GM12878 (cell line): Measurements from ENCODE around the gene FBXO8. TPM values are rescaled to one million over a fixed set of nuclear protein-coding genes. Genes with fewer than 3 reads are reported as not detected.

Experiments used
- ATF7 ChIP-seq: fragments of 450-650 bp; IDR thresholded peaks from 2 replicates; pipeline ENCODE4 v1.6.1; 2016; ENCODE audit warnings: low read depth, mild to moderate bottlenecking
- BACH1 ChIP-seq: fragments of 450-650 bp; IDR thresholded peaks from 2 replicates; pipeline ENCODE4 v1.6.1; 2017; ENCODE audit warnings: mild to moderate bottlenecking, borderline replicate concordance
- CUX1 ChIP-seq: IDR thresholded peaks from 2 replicates; pipeline ENCODE4 v1.6.1; 2012; ENCODE audit warnings: improper control_type of control experiment, low read depth, low read length; ENCODE audit not compliant: insufficient replicate concordance
- ETV6 ChIP-seq, 2 experiments: fragments of 450-650 bp in 1 of 2; IDR thresholded peaks in 1 of 2; conservative IDR thresholded peaks in 1 of 2; 2 replicates each; pipeline ENCODE4 v1.6.1; 2014; ENCODE audit warnings: antibody characterized with exemption in 1 of 2, borderline replicate concordance in 1 of 2, low read depth in 1 of 2, mild to moderate bottlenecking in 1 of 2, moderate library complexity in 1 of 2
- GATAD2B ChIP-seq: fragments of 450-650 bp; conservative IDR thresholded peaks from 2 replicates; pipeline ENCODE4 v1.6.1; 2017; ENCODE audit warnings: low read depth, mild to moderate bottlenecking, moderate library complexity
- IKZF2 ChIP-seq, 2 experiments: fragments of 450-650 bp; IDR thresholded peaks; 2 replicates each; pipeline ENCODE4 v1.6.1; 2017; ENCODE audit warnings: mild to moderate bottlenecking in 2 of 2, moderate library complexity in 2 of 2
- KLF5 ChIP-seq: fragments of 450-650 bp; IDR thresholded peaks from 2 replicates; pipeline ENCODE4 v1.6.1; 2014; ENCODE audit warnings: mild to moderate bottlenecking; ENCODE audit not compliant: partially characterized antibody
- MEF2B ChIP-seq: fragments of 450-650 bp; IDR thresholded peaks from 2 replicates; pipeline ENCODE4 v1.6.1; 2018; ENCODE audit warnings: mild to moderate bottlenecking, moderate library complexity; ENCODE audit not compliant: partially characterized antibody, poor library complexity, severe bottlenecking
- NFYB ChIP-seq: IDR thresholded peaks from 2 replicates; pipeline ENCODE4 v1.6.1; 2011; ENCODE audit warnings: low read depth, mild to moderate bottlenecking, low read length, improper control_type of control experiment, moderate library complexity; ENCODE audit not compliant: insufficient read depth
- RCOR1 ChIP-seq: conservative IDR thresholded peaks from 2 replicates; pipeline ENCODE4 v1.6.1; 2012; ENCODE audit warnings: low read depth, low read length, improper control_type of control experiment
- STAT3 ChIP-seq: IDR thresholded peaks from 2 replicates; pipeline ENCODE4 v1.6.1; 2011; ENCODE audit warnings: low read depth, low read length, improper control_type of control experiment
- ZNF274 ChIP-seq: IDR thresholded peaks from one replicate; pipeline ENCODE4 v1.8.0; 2011; ENCODE audit not compliant: insufficient read length, insufficient read depth
- ZZZ3 ChIP-seq: IDR thresholded peaks from 2 replicates; pipeline ENCODE4 v1.6.1; 2011; ENCODE audit warnings: low read depth; ENCODE audit not compliant: control insufficient read depth, insufficient read length
- polyA plus RNA-seq, 11 experiments: library from polyadenylated mRNA; depleted of rRNA in 4 of 11; unstranded in 6 of 11; stranded (reverse) in 5 of 11; fragments of >200 nt; fragmentation: Nextera tagmentation in 4 of 11; fragmentation: Illumina TruSeq in 1 of 11; extraction: Ambion mirVana in 4 of 11; extraction: Trizol in 1 of 11; gene quantifications; 1 replicate in 1 of 11; 2 replicates in 10 of 11; pipeline versions ENCODE4 v1.2.1 to v1.2.3, GENCODE V29; 2011 to 2016; ENCODE audit warnings: inconsistent platforms in 2 of 11, missing spikeins in 2 of 11, low read depth in 1 of 11
- total RNA-seq, 4 experiments: library from RNA; depleted of rRNA in 3 of 4; stranded (reverse); fragments of >200 nt in 3 of 4; fragmentation: Illumina TruSeq in 1 of 4; extraction: Trizol in 1 of 4; gene quantifications; 2 replicates each; pipeline versions ENCODE4 v1.2.1 to v1.2.3, GENCODE V29; 2013 to 2021
- TF ChIP-seq, protein P1 (sequence below): fragments of 450-650 bp; IDR thresholded peaks from 2 replicates; pipeline ENCODE4 v1.6.1; 2017; ENCODE audit warnings: mild to moderate bottlenecking, moderate library complexity
- TF ChIP-seq, protein P2 (sequence below): IDR thresholded peaks from 2 replicates; pipeline ENCODE4 v1.6.1; 2012; ENCODE audit warnings: mild to moderate bottlenecking, low read depth, low read length

The FBXO8 gene
- total and polyA plus RNA-seq, 10 of the 15 experiments (the other 5 are each of a cell fraction or from before 2014, with no cell fraction given): 11.3 to 38.1 (median 16.8) TPM

DNA sequence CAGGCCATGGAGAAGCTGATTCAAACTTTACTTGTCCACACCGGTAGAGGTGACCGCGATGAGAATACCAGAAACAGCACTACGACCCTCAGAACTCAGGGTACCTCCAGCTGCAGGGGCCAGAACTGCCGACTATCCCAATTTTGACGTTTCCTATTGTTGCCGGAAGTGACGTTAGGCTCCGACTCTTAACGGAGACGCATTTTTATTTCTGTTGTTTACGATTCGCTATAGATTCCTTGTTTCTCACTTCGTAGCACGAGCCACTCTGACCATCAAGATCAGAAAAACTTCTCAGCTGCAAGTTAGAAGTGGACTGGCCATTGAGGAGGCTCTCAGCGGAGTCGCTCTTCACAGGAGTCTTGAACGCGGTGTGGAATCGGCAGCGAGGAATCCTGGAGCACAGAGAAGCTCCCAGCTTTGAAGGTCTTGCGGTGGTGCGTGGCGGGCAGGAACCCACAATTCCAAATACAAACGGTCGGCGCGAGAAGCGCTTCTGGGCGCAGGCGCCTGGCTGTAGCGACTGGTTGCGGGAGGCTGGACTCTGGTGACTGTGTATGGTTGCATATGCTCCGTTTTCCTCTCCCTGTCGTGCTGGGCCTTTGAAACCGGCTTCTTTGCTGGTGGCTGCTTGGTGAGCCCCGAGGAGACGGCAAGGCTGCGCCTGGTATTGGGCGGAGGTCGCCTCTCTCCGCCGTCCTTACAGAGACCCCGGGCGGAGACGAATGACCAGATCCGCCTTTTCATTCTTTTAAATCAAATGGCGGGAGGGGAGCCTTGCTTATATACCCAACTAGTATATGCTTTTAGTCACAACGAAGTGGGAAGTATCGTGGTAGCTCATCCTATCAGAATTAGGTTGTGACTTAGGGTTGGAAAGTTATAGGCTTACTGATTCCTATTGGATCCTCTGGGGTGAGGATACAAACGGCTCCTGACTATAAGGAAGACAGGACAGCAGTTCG lies at the start of gene FBXO8, which contains the start of gene CEP44 (continued):
- TF ChIP-seq CUX1 (no peak), ATF7 (peak; percentile 95), MEF2B (peak; percentile 48), BACH1 (no peak; the same call in 1 of the 2 replicates), STAT3 (no peak), GATAD2B (peak; percentile 93), ZZZ3 (no peak), KLF5 (peak; percentile 68), IKZF2 (IDR thresholded peaks at IDR 0.05) (peak; percentile 96 to 98), NFYB (no peak), ETV6 (conservative IDR thresholded peaks at IDR 0.05 in 1 of 2, IDR thresholded peaks at IDR 0.05 in 1 of 2; ENCODE audit: borderline replicate concordance in 1 of 2, low read depth in 1 of 2) (no peak; a peak in 1 of 4 replicates), RCOR1 (no peak), ZNF274 (no peak)
- TF ChIP-seq, protein P1, sequence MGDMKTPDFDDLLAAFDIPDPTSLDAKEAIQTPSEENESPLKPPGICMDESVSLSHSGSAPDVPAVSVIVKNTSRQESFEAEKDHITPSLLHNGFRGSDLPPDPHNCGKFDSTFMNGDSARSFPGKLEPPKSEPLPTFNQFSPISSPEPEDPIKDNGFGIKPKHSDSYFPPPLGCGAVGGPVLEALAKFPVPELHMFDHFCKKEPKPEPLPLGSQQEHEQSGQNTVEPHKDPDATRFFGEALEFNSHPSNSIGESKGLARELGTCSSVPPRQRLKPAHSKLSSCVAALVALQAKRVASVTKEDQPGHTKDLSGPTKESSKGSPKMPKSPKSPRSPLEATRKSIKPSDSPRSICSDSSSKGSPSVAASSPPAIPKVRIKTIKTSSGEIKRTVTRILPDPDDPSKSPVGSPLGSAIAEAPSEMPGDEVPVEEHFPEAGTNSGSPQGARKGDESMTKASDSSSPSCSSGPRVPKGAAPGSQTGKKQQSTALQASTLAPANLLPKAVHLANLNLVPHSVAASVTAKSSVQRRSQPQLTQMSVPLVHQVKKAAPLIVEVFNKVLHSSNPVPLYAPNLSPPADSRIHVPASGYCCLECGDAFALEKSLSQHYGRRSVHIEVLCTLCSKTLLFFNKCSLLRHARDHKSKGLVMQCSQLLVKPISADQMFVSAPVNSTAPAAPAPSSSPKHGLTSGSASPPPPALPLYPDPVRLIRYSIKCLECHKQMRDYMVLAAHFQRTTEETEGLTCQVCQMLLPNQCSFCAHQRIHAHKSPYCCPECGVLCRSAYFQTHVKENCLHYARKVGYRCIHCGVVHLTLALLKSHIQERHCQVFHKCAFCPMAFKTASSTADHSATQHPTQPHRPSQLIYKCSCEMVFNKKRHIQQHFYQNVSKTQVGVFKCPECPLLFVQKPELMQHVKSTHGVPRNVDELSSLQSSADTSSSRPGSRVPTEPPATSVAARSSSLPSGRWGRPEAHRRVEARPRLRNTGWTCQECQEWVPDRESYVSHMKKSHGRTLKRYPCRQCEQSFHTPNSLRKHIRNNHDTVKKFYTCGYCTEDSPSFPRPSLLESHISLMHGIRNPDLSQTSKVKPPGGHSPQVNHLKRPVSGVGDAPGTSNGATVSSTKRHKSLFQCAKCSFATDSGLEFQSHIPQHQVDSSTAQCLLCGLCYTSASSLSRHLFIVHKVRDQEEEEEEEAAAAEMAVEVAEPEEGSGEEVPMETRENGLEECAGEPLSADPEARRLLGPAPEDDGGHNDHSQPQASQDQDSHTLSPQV: no peak
- TF ChIP-seq, protein P2, sequence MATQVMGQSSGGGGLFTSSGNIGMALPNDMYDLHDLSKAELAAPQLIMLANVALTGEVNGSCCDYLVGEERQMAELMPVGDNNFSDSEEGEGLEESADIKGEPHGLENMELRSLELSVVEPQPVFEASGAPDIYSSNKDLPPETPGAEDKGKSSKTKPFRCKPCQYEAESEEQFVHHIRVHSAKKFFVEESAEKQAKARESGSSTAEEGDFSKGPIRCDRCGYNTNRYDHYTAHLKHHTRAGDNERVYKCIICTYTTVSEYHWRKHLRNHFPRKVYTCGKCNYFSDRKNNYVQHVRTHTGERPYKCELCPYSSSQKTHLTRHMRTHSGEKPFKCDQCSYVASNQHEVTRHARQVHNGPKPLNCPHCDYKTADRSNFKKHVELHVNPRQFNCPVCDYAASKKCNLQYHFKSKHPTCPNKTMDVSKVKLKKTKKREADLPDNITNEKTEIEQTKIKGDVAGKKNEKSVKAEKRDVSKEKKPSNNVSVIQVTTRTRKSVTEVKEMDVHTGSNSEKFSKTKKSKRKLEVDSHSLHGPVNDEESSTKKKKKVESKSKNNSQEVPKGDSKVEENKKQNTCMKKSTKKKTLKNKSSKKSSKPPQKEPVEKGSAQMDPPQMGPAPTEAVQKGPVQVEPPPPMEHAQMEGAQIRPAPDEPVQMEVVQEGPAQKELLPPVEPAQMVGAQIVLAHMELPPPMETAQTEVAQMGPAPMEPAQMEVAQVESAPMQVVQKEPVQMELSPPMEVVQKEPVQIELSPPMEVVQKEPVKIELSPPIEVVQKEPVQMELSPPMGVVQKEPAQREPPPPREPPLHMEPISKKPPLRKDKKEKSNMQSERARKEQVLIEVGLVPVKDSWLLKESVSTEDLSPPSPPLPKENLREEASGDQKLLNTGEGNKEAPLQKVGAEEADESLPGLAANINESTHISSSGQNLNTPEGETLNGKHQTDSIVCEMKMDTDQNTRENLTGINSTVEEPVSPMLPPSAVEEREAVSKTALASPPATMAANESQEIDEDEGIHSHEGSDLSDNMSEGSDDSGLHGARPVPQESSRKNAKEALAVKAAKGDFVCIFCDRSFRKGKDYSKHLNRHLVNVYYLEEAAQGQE: no peak
